Activated naive CD4-positive, alpha-beta T cell treated with anti-CD3 and anti-CD28 coated beads, Interleukin-2, amount 10 ng/mL, durations not matched to agents 5 hours and 36 hours (primary cell): Measurements from ENCODE around the gene TRAPPC8. TPM values are rescaled to one million over a fixed set of nuclear protein-coding genes. Genes with fewer than 3 reads are reported as not detected.

Experiments
- total RNA-seq, 2 experiments: library from RNA; stranded (reverse); gene quantifications; one replicate each; pipeline ENCODE4 v1.2.3, GENCODE V29; 2021

Gene TRAPPC8
- 10 to 100 TPM; 41.5 to 46.5 TPM for total RNA-seq

GRCh38 chr18:31942999-31943877 is at the start of gene TRAPPC8:
TSS of gene TRAPPC8 (minus strand) at chr18:31943128. CDS start at chr18:31942764, 364 bp downstream.

Other genes starting within 250 kb of the TRAPPC8 start
- gene SLC25A52, start 182.2 kb downstream of the TRAPPC8 start, total RNA-seq = not detected
- gene RNF125, start 75.7 kb upstream of the TRAPPC8 start, total RNA-seq = 10 to 100 TPM; 34.1 to 35.2 TPM
- 10 to 100 TPM; 62.9 to 65.5 TPM for gene RNF138, start 148.7 kb upstream of the TRAPPC8 start, total RNA-seq
- not detected for gene MEP1B, start 246.9 kb upstream of the TRAPPC8 start, total RNA-seq